Activated naive CD4-positive, alpha-beta T cell treated with anti-CD3 and anti-CD28 coated beads, Interleukin-2, amount 10 ng/mL, durations not matched to agents 7 days and 5 days (primary cell): ENCODE measurements around the gene ROGDI.

Source experiments
- CTCF ChIA-PET: fragments of 350-600 bp; sonication (Branson Sonifier 250); formaldehyde crosslinking; loops from one replicate; lab custom pipeline; 2021; ENCODE audit warnings: antibody characterized with exemption; lab: Charles Lee
- DNase-seq: peaks from one replicate; pipeline ENCODE4 v3.0.0-alpha.2; 2020
- H3K27ac Mint-ChIP-seq: one replicate; pipeline ENCODE4 v1.8.0; 2021; ENCODE audit warnings: mild to moderate bottlenecking, moderate library complexity, mixed read lengths
- H3K27me3 Mint-ChIP-seq: one replicate; pipeline ENCODE4 v1.8.0; 2021; ENCODE audit warnings: mild to moderate bottlenecking, mixed read lengths
- H3K36me3 Mint-ChIP-seq: one replicate; pipeline ENCODE4 v1.8.0; 2021; ENCODE audit warnings: mixed read lengths
- H3K4me1 Mint-ChIP-seq: one replicate; pipeline ENCODE4 v1.8.0; 2021; ENCODE audit warnings: mixed read lengths
- H3K4me3 Mint-ChIP-seq: one replicate; pipeline ENCODE4 v1.8.0; 2021; ENCODE audit warnings: mild to moderate bottlenecking, moderate library complexity, mixed read lengths
- H3K9me3 Mint-ChIP-seq: one replicate; pipeline ENCODE4 v1.8.0; 2021; ENCODE audit warnings: mixed read lengths

ROGDI gene, protein sequence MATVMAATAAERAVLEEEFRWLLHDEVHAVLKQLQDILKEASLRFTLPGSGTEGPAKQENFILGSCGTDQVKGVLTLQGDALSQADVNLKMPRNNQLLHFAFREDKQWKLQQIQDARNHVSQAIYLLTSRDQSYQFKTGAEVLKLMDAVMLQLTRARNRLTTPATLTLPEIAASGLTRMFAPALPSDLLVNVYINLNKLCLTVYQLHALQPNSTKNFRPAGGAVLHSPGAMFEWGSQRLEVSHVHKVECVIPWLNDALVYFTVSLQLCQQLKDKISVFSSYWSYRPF

DNA sequence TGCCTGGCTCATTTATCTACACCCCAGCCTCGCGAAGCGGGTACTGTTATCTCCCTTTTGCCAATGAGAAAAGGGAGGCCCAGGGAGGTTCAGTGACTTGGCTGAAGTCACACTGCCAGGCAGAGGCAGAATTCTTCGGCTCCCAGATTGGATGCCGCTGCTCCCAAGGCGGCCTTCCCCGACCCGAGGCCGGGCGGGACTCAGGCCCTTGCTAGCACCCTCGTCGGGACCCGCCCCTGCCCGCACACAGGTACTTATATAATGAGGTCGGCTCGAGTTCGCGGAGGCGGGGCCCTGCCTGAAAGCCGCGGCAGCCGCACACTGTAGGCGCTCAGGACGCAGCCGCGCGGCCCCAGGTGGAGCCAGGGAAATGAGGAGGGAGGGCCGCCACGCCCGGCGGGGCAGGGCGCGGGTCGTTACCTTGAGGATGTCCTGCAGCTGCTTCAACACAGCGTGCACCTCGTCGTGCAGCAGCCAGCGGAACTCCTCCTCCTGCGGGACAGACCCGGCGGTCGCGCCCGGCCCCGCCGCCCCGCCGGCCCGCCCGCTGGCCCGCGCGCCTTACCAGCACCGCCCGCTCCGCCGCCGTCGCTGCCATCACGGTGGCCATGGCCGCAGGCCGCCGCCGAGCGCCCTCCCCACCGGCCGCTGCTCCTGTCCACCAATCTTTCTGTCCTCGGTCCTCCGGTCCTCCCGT is at the start of gene ROGDI:
Gene ROGDI (minus strand): TSS at position 672 of the 697 bp plus-strand sequence. CDS start 62 bp downstream, at position 610.
- H3K27ac Mint-ChIP-seq = peak within 1 kb of the TSS; percentile 89
- H3K27me3 Mint-ChIP-seq = no peaks in the 10 kb centered on the region
- peaks cover 27% of the 10 kb centered on the region for H3K4me1 Mint-ChIP-seq
- peak within 1 kb of the TSS; percentile 83 for H3K4me3 Mint-ChIP-seq
- peaks cover 17% of the 10 kb centered on the region for H3K36me3 Mint-ChIP-seq
- CTCF ChIA-PET = interaction anchor here (1.3 kb wide), 1 partner anchor 152 kb away, joined by 3 read pairs; no protein-coding TSS in a partner anchor
- DNase-seq = peak; percentile 92
- H3K9me3 Mint-ChIP-seq = no peaks in the 10 kb centered on the region

DNA sequence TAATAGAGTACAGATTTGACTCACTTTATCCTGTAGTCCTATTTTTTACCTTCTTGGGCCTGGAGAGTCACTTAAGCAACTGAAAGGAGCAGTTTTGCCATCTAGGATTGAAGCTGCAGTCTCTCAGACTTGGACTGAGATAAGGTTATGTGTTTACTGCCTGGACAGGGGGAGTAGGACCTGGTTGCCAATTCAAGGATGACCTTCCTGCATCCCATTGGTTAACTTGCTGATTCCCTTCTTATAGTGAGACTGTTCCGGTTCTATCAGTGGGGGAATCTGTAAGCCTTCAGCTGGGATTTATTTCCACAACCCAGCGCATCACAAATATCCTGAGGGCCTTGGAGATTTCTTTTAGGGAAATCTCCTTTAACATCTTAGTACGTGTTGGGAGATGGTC is 47.8 kb upstream of the ROGDI start:
- peaks cover 56% of the 10 kb centered on the region for H3K4me1 Mint-ChIP-seq
- no peak for DNase-seq
- no peaks in the 10 kb centered on the region for H3K27me3 Mint-ChIP-seq
- CTCF ChIA-PET = no interaction called here
- peaks cover 36% of the 10 kb centered on the region for H3K36me3 Mint-ChIP-seq
- H3K9me3 Mint-ChIP-seq = no peaks in the 10 kb centered on the region
- H3K4me3 Mint-ChIP-seq = peak overlapping the region; percentile 7
- no peak overlapping the region for H3K27ac Mint-ChIP-seq

DNA sequence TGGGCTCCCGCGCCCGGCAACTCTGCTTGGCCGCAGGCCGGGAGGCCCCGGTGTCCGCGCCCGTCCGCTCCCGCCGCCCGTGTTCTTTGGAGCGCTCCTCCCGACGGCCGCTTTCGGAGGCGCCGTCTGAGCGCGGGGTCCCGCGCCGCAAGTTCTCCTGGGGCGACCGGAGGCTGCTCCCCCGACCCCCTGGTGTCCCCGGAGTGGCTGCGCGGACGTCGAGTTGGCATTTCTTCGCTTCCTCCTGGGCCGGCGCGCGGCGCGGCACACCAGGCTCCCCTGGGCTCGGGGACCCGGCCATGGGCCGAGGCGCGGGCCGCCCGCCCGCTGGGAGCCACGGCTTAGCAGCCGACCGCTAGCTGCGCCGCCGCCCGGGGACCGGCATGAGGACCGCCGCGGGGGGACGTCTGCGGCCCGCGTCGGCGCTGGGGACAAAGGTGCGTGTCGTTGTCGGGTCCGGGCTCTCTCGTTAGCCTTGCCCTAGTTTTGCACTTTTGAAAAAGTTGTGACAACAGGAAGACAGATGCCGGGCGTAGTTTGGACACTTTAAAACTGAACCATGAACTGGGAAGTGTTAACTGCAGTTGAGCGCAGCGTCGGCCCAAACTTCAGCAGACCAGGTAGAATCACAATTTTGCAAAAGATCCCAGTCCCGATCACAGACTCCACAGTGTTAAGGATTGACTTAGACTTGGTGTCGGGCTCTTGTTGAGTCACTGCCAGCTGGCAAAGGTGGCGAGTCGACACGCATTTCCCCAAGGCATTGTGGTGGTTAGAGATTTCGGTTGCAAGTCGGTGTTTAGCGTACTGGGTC is 45.5 kb upstream of the ROGDI start:
- Mint-ChIP-seq H3K27me3 (no peaks in the 10 kb centered on the region), H3K4me1 (peaks cover 60% of the 10 kb centered on the region), H3K4me3 (peak overlapping the region; percentile 82), H3K9me3 (no peaks in the 10 kb centered on the region), H3K36me3 (peaks cover 31% of the 10 kb centered on the region), H3K27ac (peak overlapping the region; percentile 82)
- DNase-seq = peak; percentile 53
- CTCF ChIA-PET = no interaction called here

DNA sequence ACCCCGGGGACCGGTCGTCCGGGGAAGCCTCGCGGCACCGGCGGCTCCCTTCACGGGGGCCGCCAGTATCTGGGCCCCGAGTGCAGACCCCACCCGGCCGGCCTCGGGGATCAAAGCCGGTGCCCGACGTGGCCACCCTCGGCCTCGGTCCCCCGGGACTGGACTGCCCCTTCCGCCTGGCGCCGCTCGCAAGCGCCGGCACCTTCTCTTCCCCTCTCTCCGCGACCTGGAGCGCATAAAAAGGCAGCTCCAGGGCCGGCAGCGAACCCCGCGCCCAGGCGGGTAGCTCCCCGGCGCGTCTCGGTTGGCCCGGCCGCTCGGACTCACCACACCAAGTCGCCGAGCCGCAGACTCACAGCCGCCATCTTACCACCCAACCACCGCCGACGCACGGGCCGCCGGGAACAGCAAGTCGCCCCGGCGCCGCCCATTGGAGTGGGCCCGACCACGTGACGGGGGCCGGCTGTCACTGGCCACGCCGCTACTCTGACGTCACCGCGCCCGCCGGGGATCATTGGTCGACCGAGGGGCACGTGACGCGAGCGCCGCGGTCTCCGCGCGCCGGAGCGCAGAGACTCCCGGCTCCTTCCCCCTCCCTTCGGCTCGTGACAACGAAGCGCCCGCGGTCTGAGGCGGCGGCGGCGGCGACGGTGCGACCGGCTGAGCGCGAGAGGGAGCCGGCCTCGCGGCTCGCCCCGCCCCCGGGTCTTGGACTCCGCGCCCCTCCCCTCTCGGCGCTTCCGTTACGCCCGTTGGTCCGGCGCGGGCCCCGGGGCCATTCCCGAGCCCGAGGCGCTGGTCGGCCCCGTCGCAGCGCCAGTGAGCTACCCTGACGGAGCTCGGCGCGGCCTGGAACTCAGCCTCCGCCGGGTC is 44.7 kb upstream of the ROGDI start, which contains the start of the genes GLYR1 and UBN1:
Gene GLYR1 (minus strand): TSS at position 388 of the 873 bp plus-strand sequence. CDS start 23 bp downstream, at position 365.
Gene UBN1 (plus strand): TSS at position 581 of the 873 bp plus-strand sequence. CDS start 5,437 bp downstream, outside the sequence.
- Mint-ChIP-seq H3K36me3 (peaks cover 32% of the 10 kb centered on the region), H3K4me3 (peak within 1 kb of the TSS; percentile 90), H3K27ac (peak within 1 kb of the TSS; percentile 95), H3K4me1 (peaks cover 56% of the 10 kb centered on the region), H3K9me3 (no peaks in the 10 kb centered on the region), H3K27me3 (no peaks in the 10 kb centered on the region)
- CTCF ChIA-PET = no interaction called here
- peak; percentile 100 for DNase-seq

DNA sequence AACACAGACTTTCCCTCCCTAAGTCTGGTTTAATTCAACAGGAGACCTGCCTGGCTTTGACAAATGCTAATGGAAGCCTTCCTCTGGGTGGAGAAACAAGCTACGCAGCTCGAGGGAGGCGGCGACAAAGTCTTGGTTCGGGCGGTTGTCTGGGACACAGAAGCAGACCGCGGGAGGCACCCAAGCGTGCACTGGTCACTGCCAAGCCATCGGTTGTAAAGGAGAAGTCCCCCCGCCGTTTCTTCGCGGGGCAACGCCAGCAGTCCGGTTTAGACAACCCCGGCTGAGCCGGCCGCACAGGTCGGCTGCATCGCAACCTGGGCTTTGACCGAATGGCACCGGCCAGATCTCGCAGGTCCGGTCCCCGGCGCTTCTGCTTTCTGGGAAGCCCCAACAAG is 44.1 kb upstream of the ROGDI start:
- peak overlapping the region; percentile 95 for H3K27ac Mint-ChIP-seq
- H3K9me3 Mint-ChIP-seq = no peaks in the 10 kb centered on the region
- peaks cover 35% of the 10 kb centered on the region for H3K36me3 Mint-ChIP-seq
- H3K27me3 Mint-ChIP-seq = no peaks in the 10 kb centered on the region
- peak; percentile 55 for DNase-seq
- peaks cover 50% of the 10 kb centered on the region for H3K4me1 Mint-ChIP-seq
- peak overlapping the region; percentile 90 for H3K4me3 Mint-ChIP-seq
- CTCF ChIA-PET = no interaction called here

DNA sequence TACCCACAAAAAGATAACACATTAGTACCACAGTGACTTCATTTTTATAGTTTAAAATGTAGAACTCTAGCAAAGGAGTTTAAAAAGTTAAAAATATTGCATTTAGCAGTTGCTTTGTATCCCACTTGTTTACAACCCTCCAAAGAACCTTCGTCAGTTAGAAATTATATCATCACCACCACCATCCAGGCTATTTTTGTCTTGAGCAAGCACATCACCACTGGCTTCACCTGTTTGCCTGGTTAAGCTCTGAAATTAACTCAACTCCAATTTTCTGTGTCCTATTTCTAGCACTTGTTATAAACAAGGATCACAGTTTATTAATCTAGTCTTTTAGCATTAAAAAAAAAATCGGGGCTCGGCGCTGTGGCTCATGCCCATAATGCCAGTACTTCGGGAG is 38.6 kb upstream of the ROGDI start:
- H3K9me3 Mint-ChIP-seq = no peaks in the 10 kb centered on the region
- H3K36me3 Mint-ChIP-seq = peaks cover 57% of the 10 kb centered on the region
- CTCF ChIA-PET = no interaction called here
- H3K4me1 Mint-ChIP-seq = peaks cover 12% of the 10 kb centered on the region
- H3K4me3 Mint-ChIP-seq = no peak overlapping the region
- no peak overlapping the region for H3K27ac Mint-ChIP-seq
- H3K27me3 Mint-ChIP-seq = no peaks in the 10 kb centered on the region
- no peak for DNase-seq

DNA sequence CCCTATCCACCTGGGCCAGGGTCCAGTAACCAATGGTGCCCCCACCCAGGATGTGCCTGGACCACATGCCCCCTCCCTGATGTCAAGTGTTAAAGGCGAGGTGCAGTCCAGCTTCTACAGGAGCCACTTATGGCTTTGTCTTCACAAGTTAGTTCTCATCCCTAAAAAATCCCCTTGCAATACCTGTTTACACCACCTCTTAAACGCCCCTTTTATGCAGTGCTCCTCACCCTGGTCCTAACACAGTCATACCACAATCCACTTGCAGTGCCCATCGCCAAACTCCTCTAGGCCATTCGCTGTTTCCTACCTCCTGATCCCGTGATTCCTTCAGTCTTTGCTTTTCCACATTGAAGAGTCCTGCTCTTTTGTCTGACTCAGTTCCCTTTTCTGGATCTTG is 37.5 kb upstream of the ROGDI start:
- peaks cover 3% of the 10 kb centered on the region for H3K4me1 Mint-ChIP-seq
- no peak overlapping the region for H3K4me3 Mint-ChIP-seq
- no peaks in the 10 kb centered on the region for H3K27me3 Mint-ChIP-seq
- H3K27ac Mint-ChIP-seq = no peak overlapping the region
- CTCF ChIA-PET = no interaction called here
- peaks cover 49% of the 10 kb centered on the region for H3K36me3 Mint-ChIP-seq
- no peak for DNase-seq
- no peaks in the 10 kb centered on the region for H3K9me3 Mint-ChIP-seq

DNA sequence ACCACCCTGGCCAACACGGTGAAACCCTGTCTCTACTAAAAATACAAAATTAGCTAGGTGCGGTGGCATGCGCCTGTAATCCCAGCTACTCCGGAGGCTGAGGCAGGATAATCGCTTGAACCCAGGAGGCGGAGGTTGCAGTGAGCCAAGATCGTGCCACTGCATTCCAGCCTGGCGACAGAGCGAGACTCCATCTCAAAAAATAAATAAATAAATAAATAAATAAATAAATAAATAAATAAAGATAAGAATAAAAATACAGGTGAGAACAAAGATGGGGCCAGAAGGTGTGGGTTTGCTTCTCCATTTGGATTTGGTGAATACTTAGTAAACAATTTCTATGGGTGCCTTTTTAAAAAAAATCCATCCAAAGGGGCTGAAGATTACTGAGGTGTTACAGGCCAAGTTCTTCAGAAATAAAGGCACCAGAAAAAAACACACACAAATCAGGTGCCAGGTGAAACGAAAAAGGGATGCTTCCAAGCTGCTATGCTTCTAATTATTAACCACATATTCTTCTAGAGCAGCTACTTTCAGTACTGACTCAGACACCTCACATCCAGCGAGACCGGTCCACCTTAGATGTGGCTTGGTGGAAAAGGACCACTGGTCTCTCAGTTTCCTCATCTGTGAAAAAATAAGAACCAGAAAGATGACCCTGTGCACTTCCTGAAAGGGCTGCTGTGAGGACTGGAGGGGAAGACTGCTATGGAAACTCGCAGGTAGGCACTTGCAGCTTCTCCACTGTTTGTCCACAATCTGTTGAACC is 35.5 kb upstream of the ROGDI start:
- no peak for DNase-seq
- H3K27me3 Mint-ChIP-seq = no peaks in the 10 kb centered on the region
- CTCF ChIA-PET = no interaction called here
- H3K4me1 Mint-ChIP-seq = peaks cover 12% of the 10 kb centered on the region
- H3K4me3 Mint-ChIP-seq = no peak overlapping the region
- H3K9me3 Mint-ChIP-seq = no peaks in the 10 kb centered on the region
- peaks cover 39% of the 10 kb centered on the region for H3K36me3 Mint-ChIP-seq
- H3K27ac Mint-ChIP-seq = no peak overlapping the region

DNA sequence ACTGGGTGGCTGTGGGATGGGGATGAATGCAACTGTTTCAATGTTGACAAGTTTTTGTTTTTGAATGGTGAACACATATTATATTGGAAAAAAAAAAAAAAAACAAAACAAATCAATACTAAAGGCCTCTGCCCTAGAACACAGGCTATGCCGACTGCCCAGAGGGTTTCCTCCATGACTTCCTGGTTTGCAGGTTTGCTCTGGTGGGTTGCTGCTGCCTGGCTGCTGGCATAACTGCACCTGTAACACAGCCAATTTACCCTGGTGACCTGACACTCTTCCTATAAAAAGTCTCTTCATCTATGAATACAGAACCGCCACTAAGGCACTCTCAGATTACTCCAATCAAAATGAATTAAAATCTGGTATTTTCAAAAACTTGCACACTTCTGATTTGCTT is 34.3 kb upstream of the ROGDI start:
- CTCF ChIA-PET = no interaction called here
- peaks cover 45% of the 10 kb centered on the region for H3K36me3 Mint-ChIP-seq
- peaks cover 12% of the 10 kb centered on the region for H3K4me1 Mint-ChIP-seq
- no peaks in the 10 kb centered on the region for H3K27me3 Mint-ChIP-seq
- H3K9me3 Mint-ChIP-seq = no peaks in the 10 kb centered on the region
- no peak for DNase-seq
- H3K4me3 Mint-ChIP-seq = no peak overlapping the region
- H3K27ac Mint-ChIP-seq = no peak overlapping the region

DNA sequence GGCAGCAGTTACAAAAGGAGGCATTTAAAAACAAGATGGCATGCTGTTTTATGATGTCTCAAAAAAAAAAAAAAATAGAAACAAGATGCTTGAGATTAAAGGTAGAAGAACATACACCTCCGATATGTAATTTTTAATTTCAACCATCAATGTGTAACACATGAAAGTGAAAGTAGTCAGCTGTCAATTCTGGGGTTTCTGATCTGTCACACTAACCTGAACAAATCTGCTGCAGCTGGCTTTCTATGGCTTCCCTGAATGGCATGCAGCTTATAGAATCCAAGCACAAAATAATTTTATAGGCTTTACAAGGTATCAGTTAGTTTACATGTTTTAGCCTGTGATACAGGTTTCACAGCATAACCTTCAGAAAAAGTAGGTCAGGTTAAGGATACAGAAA is 31.2 kb upstream of the ROGDI start:
- Mint-ChIP-seq H3K4me3 (no peak overlapping the region), H3K9me3 (no peaks in the 10 kb centered on the region), H3K27me3 (no peaks in the 10 kb centered on the region), H3K36me3 (peaks cover 51% of the 10 kb centered on the region), H3K4me1 (peaks cover 12% of the 10 kb centered on the region), H3K27ac (no peak overlapping the region)
- no peak for DNase-seq
- CTCF ChIA-PET = interaction anchor here (1.0 kb wide), 1 partner anchor 9 kb away, joined by 3 read pairs; no protein-coding TSS in a partner anchor

DNA sequence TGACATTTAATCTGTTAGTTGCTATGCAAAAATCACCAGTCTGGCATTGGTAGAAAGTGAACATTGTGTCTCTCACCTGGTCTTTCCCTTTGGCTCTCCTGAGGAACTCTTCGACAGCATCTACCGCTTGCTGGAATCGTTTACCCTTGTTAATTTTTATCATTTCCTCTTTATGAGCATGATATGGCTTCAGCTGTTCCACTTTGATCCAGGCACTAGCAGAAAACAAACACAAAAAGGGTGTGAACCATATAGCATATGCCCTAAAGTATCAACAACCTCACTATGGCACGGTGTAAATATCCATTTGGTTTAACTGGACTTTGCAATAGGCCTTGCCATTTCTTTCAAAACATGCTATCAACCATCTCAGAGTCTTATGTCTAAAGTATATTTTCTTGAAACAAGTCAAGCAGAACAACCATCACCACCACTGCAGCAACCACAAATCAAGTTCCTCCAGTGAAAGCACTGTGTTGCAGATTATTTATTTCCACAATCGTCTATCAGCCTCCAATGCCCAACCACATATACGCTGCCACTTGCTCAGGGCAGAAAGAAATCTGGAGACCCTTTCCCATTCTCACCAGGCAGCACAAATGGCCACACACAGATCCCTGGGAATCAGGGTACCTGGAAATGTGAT is 30.4 kb upstream of the ROGDI start:
- CTCF ChIA-PET = no interaction called here
- Mint-ChIP-seq H3K4me1 (peaks cover 12% of the 10 kb centered on the region), H3K27me3 (no peaks in the 10 kb centered on the region), H3K4me3 (no peak overlapping the region), H3K36me3 (peaks cover 49% of the 10 kb centered on the region), H3K27ac (no peak overlapping the region), H3K9me3 (no peaks in the 10 kb centered on the region)
- DNase-seq = no peak

DNA sequence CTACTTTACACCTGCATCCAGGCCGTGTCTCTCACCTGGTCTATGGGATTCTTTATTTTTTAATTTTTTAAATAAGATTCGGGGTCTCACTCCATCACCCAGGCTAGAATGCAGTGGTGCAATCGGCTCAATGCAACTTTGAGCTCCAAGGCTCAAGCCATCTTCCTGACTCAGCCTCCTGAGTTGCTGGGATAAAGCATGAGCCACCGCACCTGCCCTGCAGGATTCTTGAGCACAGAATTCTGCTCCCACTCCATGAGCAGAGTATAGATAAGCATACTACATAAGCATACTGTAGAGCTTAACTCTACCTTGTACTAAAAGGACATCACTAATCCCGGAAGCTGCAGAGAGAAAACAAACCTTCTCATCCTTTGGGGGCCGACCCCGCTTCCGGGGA is 29.2 kb upstream of the ROGDI start:
- Mint-ChIP-seq H3K36me3 (peaks cover 51% of the 10 kb centered on the region), H3K9me3 (no peaks in the 10 kb centered on the region), H3K27ac (no peak overlapping the region), H3K4me1 (peaks cover 12% of the 10 kb centered on the region), H3K4me3 (no peak overlapping the region), H3K27me3 (no peaks in the 10 kb centered on the region)
- CTCF ChIA-PET = no interaction called here
- DNase-seq = no peak
